ENCODE measurements around the gene FFAR1.

Gene FFAR1, protein sequence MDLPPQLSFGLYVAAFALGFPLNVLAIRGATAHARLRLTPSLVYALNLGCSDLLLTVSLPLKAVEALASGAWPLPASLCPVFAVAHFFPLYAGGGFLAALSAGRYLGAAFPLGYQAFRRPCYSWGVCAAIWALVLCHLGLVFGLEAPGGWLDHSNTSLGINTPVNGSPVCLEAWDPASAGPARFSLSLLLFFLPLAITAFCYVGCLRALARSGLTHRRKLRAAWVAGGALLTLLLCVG (N-terminal part only)

DNA sequence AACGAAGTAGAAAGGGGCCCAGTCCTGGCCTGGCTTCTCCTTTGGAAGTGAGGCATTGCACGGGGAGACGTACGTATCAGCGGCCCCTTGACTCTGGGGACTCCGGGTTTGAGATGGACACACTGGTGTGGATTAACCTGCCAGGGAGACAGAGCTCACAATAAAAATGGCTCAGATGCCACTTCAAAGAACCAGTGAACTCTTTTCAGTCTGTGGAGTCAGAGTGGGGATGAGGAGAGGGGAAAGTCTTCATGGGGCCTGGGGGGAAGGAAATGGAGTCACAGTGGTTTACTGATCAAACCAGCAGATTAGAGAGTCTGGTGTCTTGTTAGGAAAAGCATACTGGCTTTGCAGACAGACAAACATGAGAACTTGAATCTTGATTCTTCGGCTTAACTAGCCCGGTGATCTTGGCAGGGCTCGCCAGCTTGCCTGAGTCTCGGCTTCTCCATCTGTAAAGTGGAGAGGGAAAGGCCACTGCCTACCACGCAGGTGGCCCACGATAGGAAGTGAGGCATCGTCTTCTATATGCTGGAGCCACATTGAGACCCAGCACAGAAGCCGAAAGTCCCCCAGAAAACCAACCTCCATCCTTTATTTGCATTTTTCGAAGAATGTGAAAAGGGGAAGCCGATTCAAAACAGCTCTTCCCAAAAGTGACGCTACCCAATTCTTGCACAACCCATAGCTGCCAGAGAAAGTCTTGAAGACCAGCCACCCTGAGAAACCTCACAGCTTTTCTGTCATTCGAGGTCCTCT is at the start of gene FFAR1:
Gene FFAR1, plus strand, starts transcription at position 732 of the 759 bp plus-strand sequence. CDS start 3,650 bp downstream, outside the sequence.
- DNase-seq (ENCODE audit: low read depth) = no peak

DNA sequence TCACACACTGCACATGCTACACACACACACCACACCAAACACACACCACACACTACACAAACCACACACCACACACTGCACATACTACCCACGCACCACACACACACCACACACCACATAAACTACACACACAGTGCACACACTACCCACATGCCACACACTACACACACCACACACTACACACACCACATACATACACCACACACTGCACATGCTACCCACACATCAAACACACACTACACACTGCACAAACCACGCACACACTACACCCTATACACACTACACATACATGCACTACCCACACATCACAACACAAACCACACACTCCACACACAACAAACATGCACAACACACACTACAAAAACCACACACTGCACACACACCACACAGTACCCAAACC is 49.8 kb upstream of the FFAR1 start:
- no peak for DNase-seq (ENCODE audit: low read depth)

DNA sequence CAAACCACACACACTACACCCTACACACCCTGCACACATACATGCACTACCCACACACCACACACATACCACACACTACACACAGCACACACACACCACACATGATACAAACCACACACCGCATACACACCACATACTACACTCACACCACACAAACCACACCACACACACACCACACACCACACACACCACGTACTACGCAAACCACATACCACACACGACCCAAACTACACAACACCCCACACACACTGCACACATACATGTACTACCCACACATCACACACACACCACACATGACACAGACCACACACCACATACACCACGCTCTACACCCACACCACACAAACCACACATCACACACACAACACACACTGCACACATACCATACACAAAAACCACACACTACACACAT is 49.1 kb upstream of the FFAR1 start:
- no peak for DNase-seq (ENCODE audit: low read depth)

DNA sequence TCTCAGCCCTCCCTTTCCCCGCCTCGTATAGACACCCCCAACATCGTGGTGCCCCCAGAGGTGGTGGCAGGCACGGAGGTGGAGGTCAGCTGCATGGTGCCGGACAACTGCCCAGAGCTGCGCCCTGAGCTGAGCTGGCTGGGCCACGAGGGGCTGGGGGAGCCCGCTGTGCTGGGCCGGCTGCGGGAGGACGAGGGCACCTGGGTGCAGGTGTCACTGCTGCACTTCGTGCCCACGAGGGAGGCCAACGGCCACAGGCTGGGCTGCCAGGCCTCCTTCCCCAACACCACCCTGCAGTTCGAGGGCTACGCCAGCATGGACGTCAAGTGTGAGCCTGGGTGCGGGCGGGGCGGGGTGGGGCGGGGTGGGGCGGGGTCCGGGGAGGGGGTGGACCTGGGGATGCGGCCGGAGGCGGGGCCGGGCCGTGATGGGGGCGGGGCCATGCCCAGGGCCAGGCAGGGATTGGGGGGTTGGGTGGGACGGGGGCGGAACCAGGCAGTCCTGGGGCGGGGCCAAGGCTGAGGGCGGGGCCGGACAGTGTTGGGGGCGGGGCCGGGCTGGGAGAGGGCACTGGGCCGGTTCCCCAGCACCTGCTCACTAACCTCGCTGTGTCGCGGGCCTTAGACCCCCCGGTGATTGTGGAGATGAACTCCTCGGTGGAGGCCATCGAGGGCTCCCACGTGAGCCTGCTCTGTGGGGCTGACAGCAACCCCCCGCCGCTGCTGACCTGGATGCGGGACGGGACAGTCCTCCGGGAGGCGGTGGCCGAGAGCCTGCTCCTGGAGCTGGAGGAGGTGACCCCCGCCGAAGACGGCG is 48.0 kb upstream of the FFAR1 start:
- no peak for DNase-seq (ENCODE audit: low read depth)

DNA sequence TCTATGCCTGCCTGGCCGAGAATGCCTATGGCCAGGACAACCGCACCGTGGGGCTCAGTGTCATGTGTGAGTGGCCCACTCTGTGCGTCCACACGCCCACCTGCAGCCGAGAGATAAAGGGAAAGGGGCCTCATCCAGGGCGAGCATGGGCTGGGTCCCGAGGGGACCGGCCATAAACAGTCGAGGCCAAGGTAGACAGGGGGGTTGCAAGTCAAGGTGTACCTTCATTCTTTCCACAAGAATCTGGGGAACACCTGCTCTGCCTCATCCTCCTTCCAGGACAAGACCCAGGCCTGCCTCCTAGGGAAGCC is 47.4 kb upstream of the FFAR1 start:
- no peak for DNase-seq (ENCODE audit: low read depth)

DNA sequence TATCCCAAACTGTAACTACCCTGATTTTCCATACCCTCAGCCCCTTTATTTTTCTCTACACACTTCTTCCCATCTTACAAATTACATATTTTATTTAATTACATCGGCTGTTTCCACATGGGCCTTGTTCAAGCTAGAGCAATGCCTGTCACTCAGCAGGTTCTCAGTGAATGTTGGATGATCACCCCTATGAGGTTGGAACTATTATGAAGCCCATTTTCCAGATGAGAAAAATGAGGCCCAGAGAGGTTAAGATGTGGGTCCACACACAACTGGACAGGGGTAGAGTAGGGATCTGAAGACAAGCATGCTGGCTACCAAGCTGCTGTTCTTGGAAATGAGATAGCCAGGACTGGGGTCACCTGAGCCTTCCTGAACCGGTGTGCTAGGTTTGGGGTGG is 45.7 kb upstream of the FFAR1 start:
- no peak for DNase-seq (ENCODE audit: low read depth)

DNA sequence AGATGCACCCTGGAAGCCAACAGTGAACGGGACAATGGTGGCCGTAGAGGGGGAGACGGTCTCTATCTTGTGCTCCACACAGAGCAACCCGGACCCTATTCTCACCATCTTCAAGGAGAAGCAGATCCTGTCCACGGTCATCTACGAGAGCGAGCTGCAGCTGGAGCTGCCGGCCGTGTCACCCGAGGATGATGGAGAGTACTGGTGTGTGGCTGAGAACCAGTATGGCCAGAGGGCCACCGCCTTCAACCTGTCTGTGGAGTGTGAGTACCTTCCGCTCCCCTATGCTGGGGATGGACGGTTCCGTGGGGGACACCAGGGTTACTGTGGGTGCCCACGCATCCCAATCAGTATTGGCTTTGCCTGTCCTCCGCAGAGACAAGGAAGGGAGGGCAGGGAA is 45.3 kb upstream of the FFAR1 start:
- no peak for DNase-seq (ENCODE audit: low read depth)

DNA sequence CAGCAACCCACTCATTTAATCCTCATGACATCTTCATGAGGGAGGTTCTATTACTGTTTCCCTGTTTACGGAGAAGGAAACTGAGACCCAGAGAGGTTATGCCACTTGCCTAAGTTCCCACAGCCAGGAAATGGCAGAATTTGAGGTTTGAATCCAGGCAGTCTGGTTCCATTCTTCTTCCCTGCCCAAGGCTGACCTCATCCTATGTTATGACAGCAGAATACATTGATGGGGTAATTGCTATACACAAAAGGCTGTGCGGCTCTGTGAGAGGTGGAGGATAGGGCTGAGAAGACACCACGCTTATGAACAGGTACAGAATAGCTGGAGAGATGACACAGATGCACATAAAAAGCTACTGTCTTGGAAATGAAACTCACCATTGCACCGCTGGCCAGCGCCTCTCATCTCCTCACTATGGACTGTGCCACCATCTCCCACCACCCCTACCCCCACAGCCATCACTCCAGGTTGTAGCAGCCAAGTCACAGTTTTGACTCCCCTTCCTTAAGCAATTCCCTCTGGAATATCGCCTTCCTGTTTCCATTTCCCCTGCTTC is 44.3 kb upstream of the FFAR1 start:
- no peak for DNase-seq (ENCODE audit: low read depth)

DNA sequence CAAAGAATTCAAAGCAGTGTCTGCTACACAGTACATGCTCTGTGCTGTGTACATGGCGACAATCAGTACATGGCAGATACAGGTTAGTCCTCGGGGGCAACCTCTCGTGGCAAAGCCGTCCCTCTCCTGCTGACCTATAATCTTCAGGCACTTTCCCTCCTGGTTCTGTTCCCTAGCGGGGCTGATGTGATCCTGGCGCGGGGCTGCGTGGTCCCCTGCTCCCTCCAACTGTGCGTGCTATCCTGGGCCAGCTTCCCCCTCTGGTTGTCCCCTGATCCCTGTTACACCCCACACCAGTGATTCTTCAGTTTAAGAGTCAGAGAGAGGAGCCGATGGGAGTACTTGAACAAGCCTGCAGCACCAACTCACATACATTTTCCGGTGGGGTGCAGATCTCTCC is 43.7 kb upstream of the FFAR1 start:
- DNase-seq (ENCODE audit: low read depth) = no peak

DNA sequence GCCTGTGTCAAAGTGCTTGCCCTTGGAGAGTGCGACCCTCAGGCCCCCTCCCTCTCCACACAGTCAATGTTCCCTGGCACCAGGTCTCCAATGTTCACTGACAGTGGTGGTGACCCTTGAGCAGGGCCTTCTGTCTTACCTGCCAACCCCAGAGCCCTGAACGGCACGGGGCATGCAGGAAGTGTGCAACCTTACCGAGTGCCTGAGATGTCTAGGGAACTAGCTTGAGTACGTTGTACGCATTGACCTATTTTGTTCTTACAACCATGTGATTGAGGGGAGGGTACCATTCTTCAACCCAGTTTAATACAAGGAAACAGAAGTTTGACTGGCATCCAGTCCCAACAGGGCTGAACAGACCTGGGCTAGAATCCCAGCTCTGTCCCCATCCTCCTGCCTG is 42.5 kb upstream of the FFAR1 start:
- no peak for DNase-seq (ENCODE audit: low read depth)

DNA sequence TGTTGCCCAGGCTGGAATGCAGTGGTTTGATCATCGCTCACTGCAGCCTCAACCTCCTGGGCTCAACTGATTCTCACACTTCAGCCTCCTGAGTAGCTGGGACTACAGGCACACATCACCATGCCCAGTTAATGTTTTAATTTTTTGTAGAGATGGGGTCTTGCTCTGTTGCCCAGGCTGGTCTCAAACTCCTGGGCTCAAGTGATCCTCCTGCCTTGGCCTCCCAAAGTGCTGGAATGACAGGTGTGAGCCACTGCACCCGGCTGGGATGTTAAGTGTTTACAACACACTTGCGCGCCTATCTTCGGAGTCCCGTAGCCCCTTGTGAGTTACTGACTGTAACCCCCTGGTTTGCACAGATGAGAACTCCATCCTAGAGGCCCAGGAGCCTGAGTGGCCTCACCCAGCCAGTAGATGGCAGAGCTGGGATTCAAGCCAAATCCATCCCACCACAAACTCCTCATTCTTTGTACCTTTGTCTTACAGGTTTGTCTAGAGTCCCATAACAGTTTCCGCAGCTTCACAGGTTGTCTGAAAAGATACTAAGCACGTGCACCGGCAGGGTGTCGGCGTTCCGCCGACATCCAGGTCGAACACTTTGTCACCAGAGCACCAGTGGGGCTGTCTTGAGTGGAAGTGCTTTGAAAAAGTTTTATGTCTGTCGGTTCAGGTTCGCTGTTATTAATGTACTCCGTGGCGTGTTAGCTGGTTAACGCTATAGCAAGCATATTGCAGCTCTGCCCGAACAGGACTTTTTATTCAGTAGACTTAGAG is 41.0 kb upstream of the FFAR1 start:
- DNase-seq (ENCODE audit: low read depth) = no peak

DNA sequence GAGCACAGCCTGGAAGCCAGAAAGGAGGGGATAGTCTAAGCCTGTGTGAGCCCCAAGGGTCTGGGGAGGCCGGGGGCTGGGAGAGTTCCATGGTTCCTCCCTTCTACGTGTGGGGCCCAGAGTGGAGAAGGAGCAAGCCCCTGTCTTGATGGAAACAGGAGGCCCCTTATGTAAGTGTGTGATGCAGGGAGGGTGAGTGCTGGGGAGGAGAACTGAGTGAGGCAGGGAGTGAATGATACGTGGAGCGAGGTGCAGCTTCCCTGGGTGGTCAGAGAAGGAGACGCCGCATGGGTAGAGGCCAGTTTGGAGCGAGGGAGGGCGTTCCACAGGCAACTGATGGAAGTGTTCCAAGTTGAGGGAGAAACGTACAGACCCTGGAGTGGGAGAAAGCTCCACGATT is 39.8 kb upstream of the FFAR1 start:
- no peak for DNase-seq (ENCODE audit: low read depth)

DNA sequence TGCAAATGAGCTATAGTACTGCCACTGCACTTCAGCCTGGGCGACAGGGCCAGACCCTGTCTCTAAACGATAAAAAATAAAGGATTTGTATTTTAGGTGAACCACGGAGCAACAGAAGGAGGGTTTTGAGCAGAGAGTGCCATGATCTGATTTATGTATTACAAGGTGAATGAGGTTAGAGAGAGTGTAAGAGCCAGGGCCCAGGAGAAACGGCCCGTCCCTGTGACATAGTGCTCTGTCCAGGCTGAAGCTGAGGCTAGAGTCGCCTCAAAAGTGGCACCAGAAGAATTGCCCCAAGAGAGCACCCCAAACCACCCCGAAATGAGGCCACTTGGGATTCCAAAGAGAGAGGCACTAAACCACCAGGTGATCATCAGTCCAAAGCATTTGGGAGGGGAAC is 38.8 kb upstream of the FFAR1 start:
- DNase-seq (ENCODE audit: low read depth) = no peak

DNA sequence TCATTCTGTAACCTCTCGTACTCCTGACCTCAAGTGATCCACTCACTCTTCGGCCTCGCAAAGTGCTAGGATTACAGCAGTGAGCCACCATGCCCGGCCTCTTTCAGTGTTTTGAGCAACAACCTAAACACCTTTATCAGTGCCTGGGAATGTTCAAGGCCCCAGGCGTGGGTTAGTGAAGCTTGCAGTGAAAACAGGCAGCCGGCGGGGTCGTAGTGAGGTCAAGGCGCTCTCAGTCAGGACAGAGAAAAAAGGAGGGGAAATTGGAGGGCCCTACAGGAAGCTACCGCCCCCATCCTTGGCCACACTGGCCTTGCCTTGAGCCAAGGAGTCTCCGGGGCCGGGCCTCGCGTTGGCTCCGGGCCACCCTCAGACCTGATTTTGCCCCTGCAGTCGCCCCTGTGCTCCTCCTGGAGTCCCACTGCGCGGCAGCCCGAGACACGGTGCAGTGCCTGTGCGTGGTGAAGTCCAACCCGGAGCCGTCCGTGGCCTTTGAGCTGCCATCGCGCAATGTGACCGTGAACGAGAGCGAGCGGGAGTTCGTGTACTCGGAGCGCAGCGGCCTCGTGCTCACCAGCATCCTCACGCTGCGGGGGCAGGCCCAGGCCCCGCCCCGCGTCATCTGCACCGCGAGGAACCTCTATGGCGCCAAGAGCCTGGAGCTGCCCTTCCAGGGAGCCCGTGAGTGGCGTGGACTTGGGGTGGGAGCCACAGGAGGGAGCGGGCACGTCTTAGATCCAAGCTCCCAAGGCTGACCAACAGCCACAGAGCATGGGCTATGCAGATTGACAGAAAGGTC is 38.0 kb upstream of the FFAR1 start:
- DNase-seq (ENCODE audit: low read depth) = no peak

DNA sequence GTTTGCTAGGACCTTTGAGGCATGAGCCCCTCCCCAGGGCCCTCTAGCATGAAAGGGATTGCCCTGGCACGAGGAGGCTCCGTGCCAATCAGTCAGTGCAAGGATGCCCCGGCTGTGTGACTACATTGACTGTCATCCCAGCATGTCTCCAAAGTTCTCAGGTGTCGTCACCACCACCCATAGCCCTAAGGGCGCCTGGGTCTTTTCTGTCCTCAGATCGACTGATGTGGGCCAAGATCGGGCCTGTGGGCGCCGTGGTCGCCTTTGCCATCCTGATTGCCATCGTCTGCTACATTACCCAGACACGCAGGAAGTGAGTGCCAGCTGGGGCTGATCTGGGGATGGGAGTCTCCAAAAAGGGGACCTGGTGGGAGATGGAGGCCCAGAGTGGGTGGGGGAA is 37.4 kb upstream of the FFAR1 start:
- no peak for DNase-seq (ENCODE audit: low read depth)

DNA sequence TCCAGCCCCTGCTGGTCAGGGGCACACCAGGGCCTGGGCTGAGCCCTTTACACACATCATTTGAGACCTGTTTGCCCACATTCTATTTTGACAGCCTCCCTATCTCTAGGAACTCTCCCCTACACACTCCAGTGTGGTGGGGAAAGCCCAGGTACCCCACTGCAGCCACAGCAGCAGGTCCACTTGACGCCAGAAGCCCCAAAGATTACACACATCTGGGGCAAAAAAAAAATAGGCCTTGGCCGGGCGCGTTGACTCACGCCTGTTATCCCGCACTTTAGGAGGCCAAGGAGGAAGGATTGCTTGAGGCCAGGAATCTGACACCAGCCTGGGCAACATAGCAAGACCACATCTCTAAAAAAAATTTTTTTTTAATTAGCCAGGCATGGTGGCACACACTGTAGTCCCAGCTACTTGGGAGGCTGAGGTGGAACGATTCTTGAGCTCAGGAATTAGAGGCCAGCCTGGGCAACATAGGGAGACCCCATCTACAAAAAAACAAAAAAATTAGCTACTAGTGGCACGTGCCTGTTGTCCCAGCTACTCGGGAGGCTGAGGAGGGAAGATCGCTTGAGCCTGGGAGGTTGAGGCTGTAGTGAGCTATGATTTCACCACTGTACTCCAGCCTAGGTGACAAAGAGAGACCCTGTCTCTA is 36.8 kb upstream of the FFAR1 start:
- no peak for DNase-seq (ENCODE audit: low read depth)

DNA sequence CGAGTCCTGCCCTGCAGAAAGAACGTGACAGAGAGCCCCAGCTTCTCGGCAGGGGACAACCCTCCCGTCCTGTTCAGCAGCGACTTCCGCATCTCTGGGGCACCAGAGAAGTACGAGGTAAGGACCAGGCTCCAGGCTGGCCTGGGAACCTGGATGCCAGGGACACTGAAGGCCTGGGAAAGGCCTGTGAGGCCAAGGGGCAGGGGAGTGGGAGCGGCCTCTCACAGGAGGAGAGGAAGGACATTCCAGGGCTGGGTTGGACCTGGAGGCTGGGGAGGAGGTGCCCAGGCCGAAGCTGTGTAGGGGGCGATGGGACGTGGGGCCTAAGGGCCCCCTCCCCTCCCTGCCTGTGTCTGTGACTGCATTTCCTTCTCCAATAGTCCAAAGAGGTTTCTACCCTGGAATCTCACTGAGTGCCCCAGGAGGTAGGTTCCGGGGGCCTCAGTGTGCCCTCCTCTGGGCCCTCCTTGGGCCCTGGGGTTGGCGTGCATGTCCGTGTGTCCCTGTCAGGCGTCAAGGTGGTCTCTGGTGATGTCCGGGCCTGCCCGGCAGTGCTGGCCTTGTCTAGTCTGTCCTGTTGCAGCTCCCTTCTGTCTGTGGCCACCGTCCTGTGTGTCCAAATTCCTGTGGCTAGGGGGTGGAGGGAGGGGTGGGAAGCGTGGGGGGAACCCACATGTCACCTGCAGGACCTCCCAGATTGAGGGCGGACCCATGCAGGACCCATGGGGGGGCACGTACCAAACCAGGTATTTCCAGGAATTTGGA is 35.6 kb upstream of the FFAR1 start:
- DNase-seq (ENCODE audit: low read depth) = no peak

DNA sequence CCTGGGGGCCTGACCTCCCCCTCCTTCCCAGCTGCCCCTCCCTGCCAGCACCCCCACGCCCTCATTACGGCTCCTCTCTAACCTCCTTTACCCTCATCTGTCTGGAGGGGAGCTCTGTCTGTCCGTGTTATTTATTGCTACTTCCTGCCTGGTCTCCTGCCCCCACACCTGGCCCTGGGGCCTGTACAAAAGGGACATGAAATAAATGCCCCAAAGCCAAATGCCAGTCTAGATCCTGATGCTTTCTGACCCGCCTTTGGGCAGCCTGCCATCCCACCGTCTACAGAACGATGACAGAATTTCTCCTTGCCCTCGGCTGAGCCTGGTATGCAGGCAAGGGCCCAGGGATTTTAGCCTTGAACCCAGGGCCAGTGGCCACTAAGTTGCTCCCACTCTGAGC is 34.1 kb upstream of the FFAR1 start:
- DNase-seq (ENCODE audit: low read depth) = no peak

DNA sequence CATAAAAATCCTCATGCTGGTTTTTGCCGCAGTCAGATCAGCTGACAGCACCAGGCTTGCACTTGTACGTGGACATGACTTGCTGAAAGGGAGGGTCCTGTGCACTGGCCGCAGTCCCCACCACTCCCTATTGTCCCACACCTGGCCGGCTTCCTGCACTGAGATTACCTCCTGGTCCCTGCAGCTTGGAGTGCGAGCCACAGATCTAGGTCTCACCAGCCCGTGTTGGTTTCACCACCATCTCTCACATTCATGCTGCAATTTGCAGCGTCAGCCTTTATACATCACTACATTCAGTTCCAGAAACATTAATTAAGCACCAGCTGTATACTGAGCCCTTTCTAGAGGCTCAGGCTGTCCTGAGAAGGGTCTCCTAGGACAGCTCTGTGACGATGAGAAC is 33.7 kb upstream of the FFAR1 start:
- DNase-seq (ENCODE audit: low read depth) = no peak

DNA sequence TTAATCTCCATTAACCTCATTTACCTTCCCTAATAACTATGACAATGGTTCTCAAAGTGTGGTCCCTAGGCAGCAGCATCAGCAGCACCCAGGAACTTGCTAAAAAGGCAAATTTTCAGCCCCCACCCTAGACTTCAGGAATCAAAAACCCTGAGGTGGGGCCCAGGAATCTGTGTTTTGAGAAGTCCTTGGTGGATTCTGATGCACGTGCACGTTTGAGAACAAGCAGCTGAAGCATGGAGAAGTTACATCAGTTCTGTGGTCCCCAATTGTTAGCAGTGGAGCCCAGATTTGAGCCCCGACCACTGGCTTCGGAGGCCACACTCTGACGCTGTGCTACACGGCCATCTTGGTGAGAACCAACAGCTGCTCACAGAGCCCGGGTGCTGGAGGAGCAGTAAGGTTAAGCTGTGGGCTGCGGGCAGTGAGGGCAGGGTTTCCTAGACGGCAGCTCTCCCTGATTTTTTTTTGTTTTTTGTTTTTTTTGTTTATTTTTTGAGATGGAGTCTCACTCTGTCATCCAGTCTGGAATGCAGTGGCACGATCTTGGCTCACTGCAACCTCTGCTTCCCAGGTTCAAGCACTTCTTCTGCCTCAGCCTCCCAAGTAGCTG is 32.7 kb upstream of the FFAR1 start:
- DNase-seq (ENCODE audit: low read depth) = no peak
